ENCODE measurements around the gene AIFM3.

GRCh38 chr22:20918663-20919218 is 48.3 kb upstream of the AIFM3 start:
- TF ChIP-seq EZH2 (IDR thresholded peaks at IDR 0.05; ENCODE audit: insufficient read depth, poor library complexity, severe bottlenecking), result no peak
- no peak for TF ChIP-seq EZH2phosphoT487 (IDR thresholded peaks at IDR 0.05; ENCODE audit: insufficient read depth, low read depth)

All from GM23248 (cell line).